Neural cell (in vitro differentiated cells): Measurements from ENCODE around the gene MOGAT2. TPM values are rescaled to one million over a fixed set of nuclear protein-coding genes. Genes with fewer than 3 reads are reported as not detected.

ENCODE experiments used
- H2AFZ ChIP-seq: fragments of 200-600, 300-800 bp; sonication (generic), shearing (Covaris generic); 2 replicates; pipeline ENCODE4 v1.6.0; 2014; ENCODE audit warnings: low read depth, mild to moderate bottlenecking, antibody characterized with exemption, low read length, moderate library complexity
- H3F3A ChIP-seq: fragments of 200-600 bp; shearing (Covaris generic); 2 replicates; pipeline ENCODE4 v1.6.1; 2016; ENCODE audit warnings: mild to moderate bottlenecking, moderate library complexity, mixed read lengths, antibody characterized with exemption, low read length; ENCODE audit not compliant: insufficient read depth, poor library complexity, severe bottlenecking
- H3K27ac ChIP-seq: fragments of 200-600, 300-800 bp; sonication (generic), shearing (Covaris generic); 2 replicates; pipeline ENCODE4 v1.5.1; 2014; ENCODE audit warnings: mild to moderate bottlenecking, low read length, moderate library complexity
- H3K27me3 ChIP-seq: fragments of 300-800, 200-600 bp; sonication (generic), shearing (Covaris generic); 2 replicates; pipeline ENCODE4 v1.6.0; 2014; ENCODE audit warnings: mild to moderate bottlenecking, low read depth, low read length, moderate library complexity; ENCODE audit not compliant: insufficient read depth
- H3K36me3 ChIP-seq: fragments of 300-800, 200-600 bp; sonication (generic), shearing (Covaris generic); 2 replicates; pipeline ENCODE4 v1.5.1; 2014; ENCODE audit warnings: mild to moderate bottlenecking, antibody characterized with exemption, low read length, moderate library complexity; ENCODE audit not compliant: insufficient read depth
- H3K4me2 ChIP-seq: fragments of 300-800, 200-600 bp; sonication (generic), shearing (Covaris generic); 2 replicates; pipeline ENCODE4 v1.6.0; 2014; ENCODE audit warnings: mild to moderate bottlenecking, low read length
- H3K4me3 ChIP-seq: fragments of 300-800, 200-600 bp; sonication (generic), shearing (Covaris generic); 2 replicates; pipeline ENCODE4 v1.5.1; 2014; ENCODE audit warnings: mild to moderate bottlenecking, low read length, moderate library complexity
- H3K79me2 ChIP-seq: fragments of 200-600 bp; shearing (Covaris generic); replicated peaks from 2 replicates; pipeline ENCODE4 v1.6.0; 2014; ENCODE audit warnings: mild to moderate bottlenecking, low read length, moderate library complexity; ENCODE audit not compliant: insufficient read depth
- H3K9ac ChIP-seq: fragments of 300-800, 200-600 bp; sonication (generic), shearing (Covaris generic); 2 replicates; pipeline ENCODE4 v1.6.1; 2016; ENCODE audit warnings: mild to moderate bottlenecking, low read length, mixed read lengths
- H3K9me2 ChIP-seq: fragments of 200-600 bp; shearing (Covaris generic); 2 replicates; pipeline ENCODE4 v1.6.1; 2016; ENCODE audit warnings: mild to moderate bottlenecking, low read length, mixed read lengths; ENCODE audit not compliant: insufficient read depth
- H3K9me3 ChIP-seq: fragments of 200-600, 300-800 bp; sonication (generic), shearing (Covaris generic); 2 replicates; pipeline ENCODE4 v1.6.1; 2016; ENCODE audit warnings: mild to moderate bottlenecking, mixed run types, low read length, moderate library complexity, mixed read lengths
- H4K20me1 ChIP-seq: fragments of 200-600 bp; shearing (Covaris generic); 2 replicates; pipeline ENCODE4 v1.6.1; 2016; ENCODE audit warnings: mild to moderate bottlenecking, mixed run types; ENCODE audit not compliant: insufficient read depth
- EP300 ChIP-seq: fragments of 450-650 bp; conservative IDR thresholded peaks from 2 replicates; pipeline ENCODE4 v1.6.1; 2014; ENCODE audit warnings: antibody characterized with exemption, mild to moderate bottlenecking, moderate library complexity; ENCODE audit not compliant: poor library complexity, severe bottlenecking
- EZH2 ChIP-seq: fragments of 200-600, 300-800 bp; shearing (Covaris generic), sonication (generic); IDR thresholded peaks from 2 replicates; pipeline ENCODE4 v1.6.1; 2014; ENCODE audit warnings: antibody characterized with exemption, low read length, borderline replicate concordance, mild to moderate bottlenecking; ENCODE audit not compliant: insufficient read depth, poor library complexity, severe bottlenecking
- MXI1 ChIP-seq: fragments of 450-650 bp; conservative IDR thresholded peaks from 2 replicates; pipeline ENCODE4 v1.6.1; 2014; ENCODE audit warnings: antibody characterized with exemption, mild to moderate bottlenecking; ENCODE audit not compliant: poor library complexity, severe bottlenecking
- POLR2AphosphoS5 ChIP-seq: IDR thresholded peaks from 2 replicates; pipeline ENCODE4 v1.6.1; 2012
- RAD21 ChIP-seq: fragments of 450-650 bp; conservative IDR thresholded peaks from 2 replicates; pipeline ENCODE4 v1.6.1; 2014; ENCODE audit warnings: antibody characterized with exemption, mild to moderate bottlenecking, moderate library complexity
- REST ChIP-seq: IDR thresholded peaks from 2 replicates; pipeline ENCODE4 v1.6.1; 2012; ENCODE audit warnings: borderline replicate concordance
- SMC3 ChIP-seq: fragments of 450-650 bp; conservative IDR thresholded peaks from 2 replicates; pipeline ENCODE4 v1.6.1; 2014; ENCODE audit warnings: antibody characterized with exemption, mild to moderate bottlenecking, moderate library complexity; ENCODE audit not compliant: poor library complexity
- TAF1 ChIP-seq: IDR thresholded peaks from 2 replicates; pipeline ENCODE4 v1.6.1; 2012; ENCODE audit warnings: low read depth
- polyA plus RNA-seq: library from polyadenylated mRNA; depleted of rRNA; stranded (reverse); fragments of >200 nt; gene quantifications from 2 replicates; pipeline ENCODE4 v1.2.3, GENCODE V29; 2014
- TF ChIP-seq, protein P1 (sequence below): fragments of 450-650 bp; IDR thresholded peaks from 2 replicates; pipeline ENCODE4 v1.5.1; 2014; ENCODE audit warnings: antibody characterized with exemption, mild to moderate bottlenecking, moderate library complexity; ENCODE audit not compliant: poor library complexity, severe bottlenecking

MOGAT2 gene
- polyA plus RNA-seq, 1 donor from 2014 or later, result not detected

DNA sequence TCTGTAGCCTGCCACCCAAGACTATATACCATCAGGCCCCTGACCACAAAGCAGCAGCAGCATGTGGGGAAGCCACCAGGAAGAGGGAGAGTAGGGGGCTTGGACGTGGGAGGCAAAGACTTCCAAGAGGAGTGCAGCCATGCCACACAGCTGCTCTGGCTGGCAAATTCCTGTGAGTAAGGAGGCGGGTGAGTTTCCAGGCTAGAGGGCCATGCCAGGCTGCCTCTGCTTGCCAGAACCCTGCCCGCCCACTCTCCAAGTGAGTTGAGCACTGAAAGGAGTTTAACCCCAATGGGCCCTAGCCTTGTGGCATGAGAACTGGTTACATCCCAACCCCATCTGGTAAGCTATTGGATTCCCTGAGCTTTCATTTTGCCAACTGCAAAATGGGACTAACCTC, 46.2 kb downstream of the MOGAT2 start:
- H4K20me1 ChIP-seq, result no peaks in the 10 kb centered on the region

DNA sequence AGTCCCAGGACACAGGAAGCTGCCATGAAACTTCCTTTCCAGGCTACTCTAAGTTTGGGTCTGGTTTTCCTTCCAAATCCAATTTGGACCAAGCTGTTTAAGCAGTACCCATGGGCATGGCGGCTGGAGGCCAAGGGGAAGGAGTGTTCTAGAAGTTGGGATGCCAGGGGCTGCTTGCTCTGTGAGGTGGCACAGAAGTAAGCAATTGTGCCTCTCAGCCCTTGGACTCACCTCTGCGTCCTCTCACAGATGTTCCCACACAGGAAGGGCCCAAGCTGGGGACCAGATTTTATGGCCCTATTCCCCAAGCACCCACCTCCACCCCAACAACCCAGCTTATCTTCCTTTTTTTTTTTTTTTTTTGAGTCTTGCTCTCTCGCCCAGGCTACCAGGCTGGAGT, 47.5 kb downstream of the MOGAT2 start:
- Histone ChIP-seq H4K20me1 (no peaks in the 10 kb centered on the region), H3F3A (no peaks in the 10 kb centered on the region), H2AFZ (no peak overlapping the region), H3K36me3 (no peaks in the 10 kb centered on the region), H3K4me3 (no peak overlapping the region), H3K9ac (no peak overlapping the region), H3K9me3 (no peaks in the 10 kb centered on the region), H3K27ac (no peak overlapping the region), H3K4me2 (no peak overlapping the region), H3K9me2 (no peaks in the 10 kb centered on the region), H3K27me3 (peaks cover 27% of the 10 kb centered on the region), H3K79me2 (no peaks in the 10 kb centered on the region)
- TF ChIP-seq EZH2, result no peak
- no peak for TF ChIP-seq REST
- TF ChIP-seq EP300, result no peak
- TF ChIP-seq POLR2AphosphoS5, result no peak
- TF ChIP-seq TAF1, result no peak
- no peak for TF ChIP-seq SMC3
- TF ChIP-seq, protein P1, sequence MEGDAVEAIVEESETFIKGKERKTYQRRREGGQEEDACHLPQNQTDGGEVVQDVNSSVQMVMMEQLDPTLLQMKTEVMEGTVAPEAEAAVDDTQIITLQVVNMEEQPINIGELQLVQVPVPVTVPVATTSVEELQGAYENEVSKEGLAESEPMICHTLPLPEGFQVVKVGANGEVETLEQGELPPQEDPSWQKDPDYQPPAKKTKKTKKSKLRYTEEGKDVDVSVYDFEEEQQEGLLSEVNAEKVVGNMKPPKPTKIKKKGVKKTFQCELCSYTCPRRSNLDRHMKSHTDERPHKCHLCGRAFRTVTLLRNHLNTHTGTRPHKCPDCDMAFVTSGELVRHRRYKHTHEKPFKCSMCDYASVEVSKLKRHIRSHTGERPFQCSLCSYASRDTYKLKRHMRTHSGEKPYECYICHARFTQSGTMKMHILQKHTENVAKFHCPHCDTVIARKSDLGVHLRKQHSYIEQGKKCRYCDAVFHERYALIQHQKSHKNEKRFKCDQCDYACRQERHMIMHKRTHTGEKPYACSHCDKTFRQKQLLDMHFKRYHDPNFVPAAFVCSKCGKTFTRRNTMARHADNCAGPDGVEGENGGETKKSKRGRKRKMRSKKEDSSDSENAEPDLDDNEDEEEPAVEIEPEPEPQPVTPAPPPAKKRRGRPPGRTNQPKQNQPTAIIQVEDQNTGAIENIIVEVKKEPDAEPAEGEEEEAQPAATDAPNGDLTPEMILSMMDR, result no peak

More for the DNA sequence above, 46.2 kb downstream of the MOGAT2 start:
- TF ChIP-seq EZH2, result no peak
- no peaks in the 10 kb centered on the region for H3K9me2 ChIP-seq
- no peaks in the 10 kb centered on the region for H3F3A ChIP-seq
- H3K9me3 ChIP-seq, result no peaks in the 10 kb centered on the region
- no peaks in the 10 kb centered on the region for H3K79me2 ChIP-seq
- H3K27me3 ChIP-seq, result peaks cover 15% of the 10 kb centered on the region
- no peaks in the 10 kb centered on the region for H3K36me3 ChIP-seq
- no peak overlapping the region for H3K9ac ChIP-seq
- H3K4me2 ChIP-seq, result no peak overlapping the region
- no peak overlapping the region for H2AFZ ChIP-seq
- no peak overlapping the region for H3K27ac ChIP-seq
- H3K4me3 ChIP-seq, result no peak overlapping the region

DNA sequence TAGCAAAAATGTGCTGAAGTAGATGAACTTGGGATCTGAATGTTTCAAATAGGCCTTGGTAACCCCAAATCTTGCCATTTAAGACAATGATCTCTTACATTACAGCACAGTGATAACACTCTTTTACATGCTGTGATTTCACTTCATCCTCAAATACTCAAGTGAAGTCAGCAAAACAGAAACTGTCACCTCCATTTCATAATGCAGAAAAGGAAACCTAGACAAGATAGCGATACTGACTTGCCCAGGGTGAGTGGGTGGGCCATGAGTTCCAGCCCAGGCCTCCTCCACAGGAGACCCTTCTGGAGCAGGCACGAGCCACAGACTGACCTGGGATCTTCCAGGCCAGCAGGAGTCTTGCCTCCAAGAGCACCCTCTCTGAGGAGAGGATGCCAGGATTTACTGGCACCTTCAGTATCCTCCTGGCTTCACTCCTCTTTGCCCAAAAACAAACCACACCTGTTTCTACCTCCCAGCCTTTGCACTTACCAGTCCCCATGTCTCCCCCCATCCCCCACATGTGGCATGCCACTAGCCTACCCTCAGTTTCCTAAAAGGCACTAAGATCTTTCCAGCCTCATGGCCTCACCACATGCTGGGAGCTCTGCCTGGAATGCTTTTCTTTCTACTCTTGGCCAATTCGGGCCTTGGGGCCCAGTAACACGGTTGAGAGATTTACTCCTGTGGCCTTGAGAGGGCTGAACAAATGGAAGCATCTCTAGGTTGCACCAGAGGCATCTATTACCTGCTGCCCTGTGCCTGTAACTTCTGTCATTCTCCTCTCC, 49.0 kb downstream of the MOGAT2 start:
- H3K9me2 ChIP-seq, result no peaks in the 10 kb centered on the region
- no peaks in the 10 kb centered on the region for H4K20me1 ChIP-seq
- H3K36me3 ChIP-seq, result no peaks in the 10 kb centered on the region
- no peaks in the 10 kb centered on the region for H3K79me2 ChIP-seq
- peaks cover 37% of the 10 kb centered on the region for H3K27me3 ChIP-seq
- H3K4me3 ChIP-seq, result no peak overlapping the region
- H3K9me3 ChIP-seq, result no peaks in the 10 kb centered on the region
- H3K4me2 ChIP-seq, result no peak overlapping the region
- H3F3A ChIP-seq, result no peaks in the 10 kb centered on the region
- no peak overlapping the region for H3K27ac ChIP-seq
- no peak overlapping the region for H2AFZ ChIP-seq
- H3K9ac ChIP-seq, result no peak overlapping the region
- no peak for TF ChIP-seq RAD21
- no peak for TF ChIP-seq MXI1
- TF ChIP-seq POLR2AphosphoS5, result no peak
- no peak for TF ChIP-seq SMC3
- no peak for TF ChIP-seq EZH2
- TF ChIP-seq REST, result no peak
- TF ChIP-seq, protein P1, result no peak
- TF ChIP-seq EP300, result no peak
